Measurements from ENCODE around the gene PPP1R13L.
"Not testable (repeated sequence)": the region's sequence is repeated elsewhere in the genome, so short reads cannot be mapped to it uniquely, and the experiment has no call there.

Gene PPP1R13L

DNA sequence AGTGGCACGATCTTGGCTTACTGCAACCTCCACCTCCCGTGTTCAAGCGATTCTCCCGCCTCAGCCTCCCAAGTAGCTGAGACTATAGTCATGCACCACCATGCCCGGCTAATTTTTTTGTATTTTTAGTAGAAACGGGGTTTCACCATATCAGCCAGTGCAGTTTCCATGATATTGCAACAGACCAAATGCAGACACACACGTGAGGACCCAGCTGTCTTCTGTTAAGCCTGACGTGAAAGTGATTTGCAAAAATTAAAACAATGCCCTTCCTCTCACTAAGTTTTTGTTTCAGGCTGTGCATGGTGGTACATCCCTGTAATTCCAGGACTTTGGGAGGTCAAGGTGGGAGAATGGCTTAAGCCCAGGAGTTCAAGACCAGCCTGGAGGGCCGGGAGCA lies 26.1 kb upstream of the PPP1R13L start:
- DNase-seq: not testable (repeated sequence)

GRCh38 chr19:45429896-45430295 lies 25.0 kb upstream of the PPP1R13L start:
- DNase-seq: not testable (repeated sequence)

DNA sequence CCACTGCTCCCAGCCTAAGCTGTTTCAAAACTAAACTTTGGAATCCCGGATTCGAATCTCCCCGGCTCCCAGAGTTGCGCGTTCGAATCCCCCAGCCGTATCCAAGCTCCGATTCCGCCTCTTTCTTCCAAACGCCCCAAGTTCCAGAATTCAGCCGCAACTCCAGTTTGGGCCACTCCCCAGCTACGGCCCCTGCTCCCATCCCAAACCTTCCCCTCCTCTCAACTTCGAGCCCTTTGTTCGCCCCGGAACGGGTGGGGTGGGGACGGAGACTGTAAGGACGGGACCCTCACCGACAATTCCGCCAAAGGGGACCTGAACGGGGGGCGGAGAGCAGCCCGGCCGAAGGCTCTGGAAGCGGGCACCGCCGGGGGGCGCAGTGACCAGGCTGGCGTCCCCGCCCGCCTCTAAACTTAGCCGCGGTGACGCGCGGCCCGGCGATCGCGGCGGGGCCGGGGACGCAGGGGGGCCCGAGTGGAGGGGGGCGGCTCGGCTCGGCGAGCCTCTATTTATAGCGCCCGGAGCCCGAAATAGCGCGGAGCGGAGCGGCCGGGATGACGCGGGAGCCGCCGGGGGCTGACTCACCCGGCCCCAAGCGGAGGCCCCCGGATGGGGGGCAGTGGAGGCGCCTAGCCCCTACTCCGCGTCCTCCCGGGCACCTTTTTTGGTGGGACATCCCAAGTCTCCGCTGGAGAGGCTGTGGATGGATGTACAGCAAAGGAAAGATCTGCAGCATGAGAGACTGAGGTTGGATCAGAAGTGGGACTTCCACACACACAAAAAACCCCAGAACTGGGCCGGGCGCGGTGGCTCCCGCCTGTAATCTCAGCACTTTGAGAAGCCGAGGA lies 23.7 kb upstream of the PPP1R13L start:
- DNase-seq: peak; percentile 30

DNA sequence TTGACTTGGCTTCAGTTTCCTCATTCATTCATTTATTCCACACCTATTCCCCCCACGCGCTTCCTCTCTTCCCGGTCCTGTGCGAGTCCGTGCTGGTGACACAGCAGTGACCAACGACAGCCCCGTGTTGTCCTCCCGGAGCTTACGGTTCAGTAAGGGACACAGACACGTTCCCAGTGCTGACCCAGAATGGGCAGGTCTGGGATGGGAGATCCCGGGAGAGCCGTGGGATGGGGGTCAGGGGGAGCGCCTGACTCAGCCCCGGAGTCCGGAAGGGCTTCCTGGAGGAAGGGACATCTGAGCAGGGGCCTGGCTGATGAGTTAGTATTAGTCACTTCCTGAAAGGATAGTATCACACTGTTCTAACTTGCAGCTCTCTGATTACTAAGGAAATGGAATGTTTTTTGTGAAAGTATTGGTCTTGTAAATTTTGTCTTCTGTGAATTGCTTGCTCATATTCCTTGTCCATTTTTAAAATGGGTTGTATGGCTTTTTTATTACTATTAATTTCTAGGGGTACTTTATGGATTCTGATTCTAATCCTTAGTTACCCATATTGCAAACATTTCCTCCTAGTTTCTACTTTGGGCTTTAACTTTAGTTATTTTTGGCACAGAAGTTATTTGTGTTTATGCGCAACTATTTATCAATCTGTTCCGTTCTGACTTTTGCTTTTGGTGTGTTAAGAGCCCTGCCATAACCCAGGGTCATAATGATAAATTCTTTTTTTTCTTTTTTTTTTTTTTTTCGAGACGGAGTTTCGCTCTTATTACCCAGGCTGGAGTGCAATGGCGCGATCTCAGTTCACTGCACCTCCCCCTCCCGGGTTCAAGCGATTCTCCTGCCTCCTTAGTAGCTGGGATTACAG lies 19.6 kb upstream of the PPP1R13L start:
- peak; percentile 91 for DNase-seq

- DNase-seq: peak; percentile 98
Measured at GRCh38 chr19:45423589-45424190, 18.8 kb upstream of the PPP1R13L start, which contains the start of gene ERCC1. ERCC1 (minus strand) TSS chr19:45423917; CDS start chr19:45423374, 543 bp downstream.

GRCh38 chr19:45423033-45423588 lies 18.2 kb upstream of the PPP1R13L start:
- DNase-seq: no peak

DNA sequence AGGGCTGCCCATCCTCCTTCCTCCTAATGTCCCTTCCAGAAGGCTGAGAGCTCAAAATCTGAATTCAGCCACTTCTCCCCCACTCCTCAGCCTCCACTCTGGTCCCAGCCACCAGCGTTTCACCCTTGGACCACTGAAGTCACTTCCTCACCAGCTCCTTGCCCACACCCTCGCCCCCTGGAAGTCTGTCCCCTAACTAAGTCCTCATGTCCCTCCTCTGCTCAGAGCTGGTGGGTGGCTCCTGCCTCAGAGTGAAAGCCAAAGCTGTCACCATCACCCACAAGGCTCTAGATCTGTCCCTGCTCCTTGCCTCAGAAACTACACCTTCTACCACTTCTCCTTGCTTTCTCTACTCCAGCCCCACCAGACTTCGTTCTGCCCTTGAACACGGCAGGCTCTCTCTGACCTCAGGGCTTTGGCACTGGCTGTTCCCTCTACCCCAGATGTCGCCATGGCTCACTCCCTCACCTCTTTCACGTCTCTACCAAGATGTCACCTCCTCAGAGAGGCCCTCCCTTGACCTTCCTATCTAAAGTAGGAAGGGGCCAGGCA lies 17.2 kb upstream of the PPP1R13L start:
- DNase-seq: no peak

DNA sequence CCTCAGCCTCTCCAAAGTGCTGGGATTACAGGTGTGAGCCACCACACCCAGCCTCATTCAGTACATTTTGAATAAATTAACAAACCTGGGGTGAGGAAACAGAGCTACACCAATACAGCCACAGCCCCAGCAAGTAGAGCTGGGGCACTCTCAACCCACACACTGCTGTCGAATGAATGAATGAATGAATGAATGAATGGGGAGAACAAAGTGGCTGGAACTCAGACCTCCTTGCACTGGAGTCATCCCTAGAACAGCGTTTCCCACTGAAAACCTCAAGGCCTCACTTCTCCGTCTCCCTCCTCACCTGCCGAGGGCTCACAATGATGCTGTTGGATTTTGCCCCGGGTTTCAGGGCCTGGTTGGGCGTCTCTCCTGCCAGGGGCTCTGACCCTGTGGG lies 16.0 kb upstream of the PPP1R13L start:
- DNase-seq: no peak

DNA sequence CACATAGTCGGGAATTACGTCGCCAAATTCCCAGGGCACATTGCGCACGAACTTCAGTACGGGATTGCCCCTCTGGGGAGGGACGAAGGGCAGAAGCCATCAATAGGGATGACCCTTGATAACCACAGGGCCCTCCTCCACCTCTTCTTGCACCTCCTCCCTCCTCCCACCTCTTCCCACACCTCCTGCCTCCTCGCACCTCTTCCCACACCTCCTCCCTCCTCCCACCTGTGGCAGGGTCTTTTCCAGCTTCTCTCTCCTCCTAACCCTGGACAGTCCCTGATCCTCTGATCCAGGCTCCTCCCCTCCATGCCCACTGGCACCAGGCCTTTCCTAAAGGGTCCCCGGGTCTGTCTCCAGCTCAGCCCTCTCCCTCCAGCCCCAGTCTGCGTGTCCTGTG lies 15.5 kb upstream of the PPP1R13L start:
- no peak for DNase-seq

DNA sequence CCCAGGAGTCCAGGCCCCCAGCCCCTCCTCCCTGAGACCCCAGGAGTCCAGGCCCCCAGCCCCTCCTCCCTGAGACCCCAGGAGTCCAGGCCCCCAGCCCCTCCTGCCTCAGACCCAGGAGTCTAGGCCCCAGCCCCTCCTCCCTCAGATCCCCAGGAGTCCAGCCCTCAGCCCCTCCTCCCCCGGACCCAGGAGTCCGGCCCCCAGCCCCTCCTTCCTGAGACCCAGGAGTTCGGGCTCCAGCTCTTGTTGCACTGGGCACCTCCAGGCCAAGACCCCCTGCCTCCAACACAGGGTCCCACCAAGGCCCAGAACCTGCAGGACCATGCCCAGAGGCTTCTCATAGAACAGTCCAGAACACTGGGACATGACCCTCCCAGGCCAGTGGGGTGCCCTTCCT lies 15.0 kb upstream of the PPP1R13L start:
- no peak for DNase-seq

DNA sequence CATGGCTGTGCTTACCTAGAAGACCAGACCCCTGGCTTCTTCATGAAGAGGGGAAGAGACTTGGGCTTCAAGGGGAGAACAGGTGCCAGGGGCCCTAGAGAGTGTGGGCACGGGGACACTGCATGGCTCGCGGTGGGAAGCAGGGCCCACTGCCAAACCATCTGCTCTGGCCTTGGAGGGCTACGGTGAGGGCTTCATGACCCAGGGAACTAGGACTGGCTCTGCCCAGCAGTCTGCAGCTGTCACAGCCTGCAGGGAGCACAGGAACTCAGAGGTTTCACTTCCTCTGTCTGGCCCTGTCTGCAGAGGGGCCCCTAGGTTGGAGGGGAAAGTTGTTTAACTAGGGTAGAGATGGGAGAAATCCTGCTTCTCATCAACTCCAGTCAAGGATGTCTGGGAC lies 14.5 kb upstream of the PPP1R13L start:
- no peak for DNase-seq

DNA sequence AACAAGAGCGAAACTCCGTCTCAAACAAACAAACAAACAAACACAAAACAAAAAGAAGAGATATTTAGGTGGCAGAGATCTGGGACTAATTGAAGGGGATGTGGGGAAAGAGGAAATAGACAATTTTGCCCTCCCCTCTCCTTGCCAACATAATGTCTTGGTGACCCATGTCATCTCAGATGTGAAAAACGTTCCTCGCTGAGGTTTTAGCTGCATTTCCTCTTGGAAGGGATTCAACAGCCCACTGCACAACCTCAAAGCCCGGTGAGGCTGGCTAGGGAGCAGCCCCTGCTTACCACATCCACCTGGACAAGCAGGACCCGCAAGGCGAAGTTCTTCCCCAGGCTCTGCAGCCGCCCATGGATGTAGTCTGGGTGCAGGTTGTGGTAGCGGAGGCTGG lies 13.9 kb upstream of the PPP1R13L start:
- no peak for DNase-seq

- DNase-seq: no peak
Measured at GRCh38 chr19:45417151-45417550, 12.3 kb upstream of the PPP1R13L start.

DNA sequence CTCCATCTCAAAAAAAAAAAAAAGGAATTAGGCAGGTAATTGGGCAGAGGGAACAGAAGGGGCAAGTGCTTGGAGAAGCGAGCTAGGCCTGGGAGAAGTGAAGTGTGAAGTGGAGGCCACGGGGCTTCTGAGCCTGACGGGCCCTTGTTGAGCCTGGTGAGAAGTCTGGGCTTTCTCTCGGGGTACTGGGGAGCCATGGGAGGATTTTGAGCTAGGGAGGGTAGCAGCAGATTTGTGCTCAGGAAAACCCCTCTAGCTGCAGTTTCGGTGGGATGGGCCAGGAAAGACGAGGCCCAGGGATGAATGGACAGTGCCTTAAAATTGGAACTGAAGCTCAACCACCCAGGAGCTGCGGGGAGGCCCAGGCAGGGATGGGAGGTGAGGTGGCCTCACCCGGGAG lies 9.6 kb upstream of the PPP1R13L start:
- no peak for DNase-seq

- no peak for DNase-seq
Measured at GRCh38 chr19:45413497-45413896, 8.6 kb upstream of the PPP1R13L start.

DNA sequence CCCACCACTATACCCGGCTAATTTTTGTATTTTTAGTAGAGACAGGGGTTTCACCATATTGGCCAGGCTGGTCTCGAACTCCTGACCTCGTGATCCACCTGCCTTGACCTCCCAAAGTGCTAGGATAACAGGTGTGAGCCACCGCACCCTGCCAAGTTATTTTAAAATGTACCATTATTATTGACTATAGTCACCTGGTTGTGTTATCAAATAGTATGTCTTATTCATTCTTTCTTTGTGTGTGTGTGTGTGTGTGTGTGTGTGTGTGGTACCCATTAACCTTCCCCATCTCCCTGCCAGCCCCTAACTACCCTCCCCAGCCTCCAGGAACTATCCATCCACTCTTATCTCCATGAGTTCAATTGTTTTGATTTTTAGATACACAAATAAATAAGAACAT lies 5.5 kb upstream of the PPP1R13L start:
- DNase-seq: not testable (repeated sequence)

GRCh38 chr19:45409557-45409920 lies 4.7 kb upstream of the PPP1R13L start:
- no peak for DNase-seq

DNA sequence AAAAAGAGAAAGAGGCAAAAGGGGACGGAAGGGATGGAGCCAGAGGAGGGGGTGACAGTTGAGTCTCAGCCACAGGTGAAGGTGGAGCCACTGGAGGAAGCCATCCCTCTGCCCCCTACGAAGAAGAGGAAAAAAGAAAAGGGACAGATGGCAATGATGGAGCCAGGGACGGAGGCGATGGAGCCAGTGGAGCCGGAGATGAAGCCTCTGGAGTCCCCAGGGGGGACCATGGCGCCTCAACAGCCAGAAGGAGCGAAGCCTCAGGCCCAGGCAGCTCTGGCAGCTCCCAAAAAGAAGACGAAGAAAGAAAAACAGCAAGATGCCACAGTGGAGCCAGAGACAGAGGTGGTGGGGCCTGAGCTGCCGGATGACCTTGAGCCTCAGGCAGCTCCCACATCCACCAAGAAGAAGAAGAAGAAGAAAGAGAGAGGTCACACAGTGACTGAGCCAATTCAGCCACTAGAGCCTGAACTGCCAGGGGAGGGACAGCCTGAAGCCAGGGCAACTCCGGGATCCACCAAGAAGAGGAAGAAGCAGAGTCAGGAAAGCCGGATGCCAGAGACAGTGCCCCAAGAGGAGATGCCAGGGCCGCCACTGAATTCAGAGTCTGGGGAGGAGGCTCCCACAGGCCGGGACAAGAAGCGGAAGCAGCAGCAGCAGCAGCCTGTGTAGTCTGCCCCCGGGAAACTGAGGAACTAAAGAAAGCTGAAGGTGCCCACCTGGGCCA lies 4.1 kb upstream of the PPP1R13L start:
- no peak for DNase-seq

DNA sequence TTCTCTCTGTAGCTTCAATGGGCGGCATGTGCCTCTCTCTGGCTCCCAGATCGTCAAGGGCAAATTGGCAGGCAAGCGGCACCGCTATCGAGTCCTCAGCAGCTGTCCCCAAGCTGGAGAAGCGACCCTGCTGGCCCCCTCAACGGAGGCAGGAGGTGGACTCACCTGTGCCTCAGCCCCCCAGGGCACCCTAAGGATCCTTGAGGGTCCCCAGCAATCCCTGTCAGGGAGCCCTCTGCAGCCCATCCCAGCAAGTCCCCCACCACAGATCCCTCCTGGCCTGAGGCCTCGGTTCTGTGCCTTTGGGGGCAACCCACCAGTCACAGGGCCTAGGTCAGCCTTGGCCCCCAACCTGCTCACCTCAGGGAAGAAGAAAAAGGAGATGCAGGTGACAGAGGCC lies 3.3 kb upstream of the PPP1R13L start:
- no peak for DNase-seq

DNA sequence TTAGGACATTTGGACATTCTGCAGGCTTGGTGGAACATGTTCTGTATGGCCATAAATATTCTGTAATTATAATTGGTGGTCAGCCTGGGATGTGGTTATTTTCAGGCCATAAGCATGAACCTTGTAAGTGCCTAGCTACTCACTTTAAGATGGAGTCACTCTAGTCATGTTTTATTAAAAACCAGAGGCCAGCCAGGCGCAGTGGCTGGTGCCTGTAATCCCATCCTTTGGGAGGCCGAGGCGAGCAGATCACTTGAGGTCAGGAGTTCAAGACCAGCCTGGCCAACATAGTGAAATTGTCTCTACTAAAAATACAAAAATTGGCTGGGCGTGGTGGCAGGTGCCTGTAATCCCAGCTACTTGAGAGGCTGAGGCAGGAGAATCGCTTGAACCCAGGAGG lies 2.7 kb upstream of the PPP1R13L start:
- DNase-seq: not testable (repeated sequence)

- no peak for DNase-seq
Measured at GRCh38 chr19:45407091-45407375, 2.2 kb upstream of the PPP1R13L start.

All from DMS53 (cell line).